Measurements from ENCODE around the gene GGT5. TPM values are rescaled to one million over a fixed set of nuclear protein-coding genes. Genes with fewer than 3 reads are reported as not detected.

The GGT5 gene
- total RNA-seq, 6 experiments from 2014 or later: 8.5 to 34.7 (median 22.0) TPM

GRCh38 chr22:24178502-24179440 lies 66.1 kb downstream of the GGT5 start:
- TF ChIP-seq CTCF (IDR thresholded peaks at IDR 0.05) (peak in 2 of 4 donors; percentile 15), POLR2A (IDR thresholded peaks at IDR 0.05) (no peak)
- no peaks in the 10 kb centered on the region for H3K27me3 ChIP-seq
- H3K4me3 ChIP-seq: no peak overlapping the region
- WGBS (ENCODE audit: insufficient coverage, low coverage, low lambda C conversion rate, missing lambda C conversion rate): 86% methylated on average over 12 of the region's 21 CpGs
- H3K36me3 ChIP-seq: no peaks in the 10 kb centered on the region
- no peak overlapping the region for H3K27ac ChIP-seq
- no peak for DNase-seq
- no peak for ATAC-seq
- intact Hi-C loops (cut with DNase I): no loop called here
- peaks cover 0 to 5% (median 0%) of the 10 kb centered on the region in 4 donors for H3K4me1 ChIP-seq
- H3K9me3 ChIP-seq: no peaks in the 10 kb centered on the region

- no CpG with 5 or more reads among the region's 12 CpGs for WGBS (ENCODE audit: insufficient coverage, low coverage, low lambda C conversion rate, missing lambda C conversion rate)
- TF ChIP-seq CTCF (IDR thresholded peaks at IDR 0.05) (no peak), POLR2A (IDR thresholded peaks at IDR 0.05) (no peak)
- Histone ChIP-seq H3K4me1 (peaks cover 0 to 5% (median 0%) of the 10 kb centered on the region in 4 donors), H3K27me3 (no peaks in the 10 kb centered on the region), H3K4me3 (no peak overlapping the region), H3K27ac (no peak overlapping the region), H3K9me3 (no peaks in the 10 kb centered on the region), H3K36me3 (peaks cover 0 to 3% (median 0%) of the 10 kb centered on the region in 4 donors)
- ATAC-seq: no peak
- no peak for DNase-seq
- intact Hi-C loops (cut with DNase I): no loop called here
These were observed 66.9 kb downstream of the GGT5 start for GRCh38 chr22:24178021-24178431.

- Histone ChIP-seq H3K9me3 (no peaks in the 10 kb centered on the region), H3K27ac (no peak overlapping the region)
- intact Hi-C loops (cut with DNase I): no loop called here
These were observed 67.4 kb downstream of the GGT5 start for GRCh38 chr22:24177456-24177855.

GRCh38 chr22:24177045-24177444 lies 67.8 kb downstream of the GGT5 start:
- 100% methylated on average over 1 of the region's 5 CpGs for WGBS (ENCODE audit: insufficient coverage, low coverage, low lambda C conversion rate, missing lambda C conversion rate)
- Histone ChIP-seq H3K36me3 (peaks cover 0 to 13% (median under 1%) of the 10 kb centered on the region in 4 donors), H3K27me3 (no peaks in the 10 kb centered on the region), H3K9me3 (no peaks in the 10 kb centered on the region), H3K27ac (no peak overlapping the region), H3K4me1 (peaks cover 0 to 5% (median 0%) of the 10 kb centered on the region in 4 donors), H3K4me3 (no peak overlapping the region)
- no peak for ATAC-seq
- no peak for DNase-seq
- intact Hi-C loops (cut with DNase I): no loop called here
- TF ChIP-seq POLR2A (IDR thresholded peaks at IDR 0.05) (no peak), CTCF (IDR thresholded peaks at IDR 0.05) (no peak)

More at GRCh38 chr22:24177456-24177855, 67.4 kb downstream of the GGT5 start:
- WGBS (ENCODE audit: insufficient coverage, low coverage, low lambda C conversion rate, missing lambda C conversion rate): no CpG with 5 or more reads among the region's 10 CpGs
- TF ChIP-seq CTCF (IDR thresholded peaks at IDR 0.05) (no peak), POLR2A (IDR thresholded peaks at IDR 0.05) (no peak)
- ATAC-seq (no peak), DNase-seq (no peak)
- no peaks in the 10 kb centered on the region for H3K27me3 ChIP-seq
- H3K36me3 ChIP-seq: peaks cover 0 to 9% (median 0%) of the 10 kb centered on the region in 4 donors
- H3K4me3 ChIP-seq: no peak overlapping the region
- peaks cover 0 to 5% (median 0%) of the 10 kb centered on the region in 4 donors for H3K4me1 ChIP-seq

Data from right lobe of liver (tissue), 6 donors.